ENCODE results near the gene IPP. TPM values are rescaled to one million over a fixed set of nuclear protein-coding genes. Genes with fewer than 3 reads are reported as not detected.

The IPP gene
- total and polyA plus RNA-seq, 2 of the 8 experiments (the other 6 are each of a cell fraction or from before 2014, with no cell fraction given), result 1.4 to 5.6 TPM

- no peak overlapping the region for H2AFZ ChIP-seq (ENCODE audit: low read length)
- FAIRE-seq (no peak), DNase-seq (ENCODE audit: low read depth in 1 of 2, low spot score in 2 of 2) (no peak)
- no peak overlapping the region for H3K56ac ChIP-seq (replicated peaks; ENCODE audit: insufficient read length, low read depth, low read length)
- no peak overlapping the region for H3K4ac ChIP-seq (replicated peaks; ENCODE audit: insufficient read length, low read depth, low read length)
- H3K27me3 ChIP-seq (replicated peaks in 1 of 4; ENCODE audit: control insufficient read depth in 3 of 4, extremely low read depth in 1 of 4, insufficient read depth in 3 of 4, low read length in 3 of 4), result no peaks in the 10 kb centered on the region
- no peak overlapping the region for H4K8ac ChIP-seq (ENCODE audit: extremely low read depth, insufficient read depth, low read length)
- no peak overlapping the region for H2AK5ac ChIP-seq (ENCODE audit: low read depth, low read length)
- H3K23me2 ChIP-seq (ENCODE audit: low read depth, low read length), result no peaks in the 10 kb centered on the region
- no peak overlapping the region for H3K23ac ChIP-seq (ENCODE audit: insufficient read length)
- 94% methylated on average over 3 of the region's 3 CpGs; no CpG with 5 or more reads in 1 of the 2 experiments for WGBS, 2 experiments (ENCODE audit: extremely low coverage in 1 of 2, insufficient coverage in 1 of 2, insufficient read length in 1 of 2, insufficient replicate concordance in 2 of 2, low coverage in 1 of 2, low lambda C conversion rate in 2 of 2, missing lambda C conversion rate in 1 of 2)
- no peaks in the 10 kb centered on the region for H3K4me1 ChIP-seq (replicated peaks in 1 of 4; ENCODE audit: control insufficient read depth in 3 of 4, insufficient read depth in 4 of 4, low read length in 3 of 4)
- H3K27ac ChIP-seq (ENCODE audit: low read depth, low read length), result no peak overlapping the region
- no peaks in the 10 kb centered on the region for H3K9me3 ChIP-seq (ENCODE audit: insufficient read depth in 2 of 2, low read depth in 1 of 2, low read length in 1 of 2)
- no peaks in the 10 kb centered on the region for H4K20me1 ChIP-seq (replicated peaks in 1 of 2; ENCODE audit: control insufficient read depth in 1 of 2, insufficient read depth in 2 of 2, low read length in 2 of 2)
- no peaks in the 10 kb centered on the region for H3K79me1 ChIP-seq (ENCODE audit: low read depth, low read length)
- no peak overlapping the region for H3K4me2 ChIP-seq (ENCODE audit: insufficient read depth in 1 of 2, low read depth in 2 of 2, low read length in 2 of 2)
- H2BK20ac ChIP-seq (ENCODE audit: low read length), result no peak overlapping the region
- H2BK12ac ChIP-seq (ENCODE audit: low read depth, low read length), result no peak overlapping the region
- H3K9ac ChIP-seq (replicated peaks in 1 of 4; ENCODE audit: extremely low read depth in 1 of 4, low read depth in 3 of 4, low read length in 3 of 4), result no peak overlapping the region
- no peak overlapping the region for H3K14ac ChIP-seq (ENCODE audit: insufficient read length)
- POLR2A ChIA-PET (ENCODE audit: partially characterized antibody), result interaction anchor here (0.9 kb wide), 1 partner anchor 30 kb away, joined by 3 read pairs; the partner anchor contains the start of gene GPBP1L1
- no peak overlapping the region for H3K18ac ChIP-seq (ENCODE audit: extremely low read depth, low read length)
- H3K79me2 ChIP-seq (ENCODE audit: control insufficient read depth in 1 of 2, insufficient read depth in 2 of 2, low read length in 2 of 2), result no peaks in the 10 kb centered on the region
- no peak overlapping the region for H2BK5ac ChIP-seq (ENCODE audit: low read depth, low read length)
- CTCF ChIA-PET (ENCODE audit: partially characterized antibody), result interaction anchor here (2.2 kb wide), 1 partner anchor 18 kb away, joined by 8 read pairs; no protein-coding TSS in a partner anchor
- no peak overlapping the region for H4K91ac ChIP-seq (replicated peaks; ENCODE audit: insufficient read length, low read length)
- H3K4me3 ChIP-seq (ENCODE audit: extremely low read depth in 1 of 4, insufficient read depth in 2 of 4, low read depth in 3 of 4, low read length in 4 of 4), result no peak overlapping the region
- H2BK120ac ChIP-seq (replicated peaks; ENCODE audit: low read depth, low read length), result no peak overlapping the region
- H3K36me3 ChIP-seq (ENCODE audit: control insufficient read depth in 2 of 4, insufficient read depth in 4 of 4, low read length in 3 of 4), result no peaks in the 10 kb centered on the region
- H4K5ac ChIP-seq (ENCODE audit: insufficient read length, low read depth, low read length), result no peak overlapping the region
- H2BK15ac ChIP-seq (ENCODE audit: low read length), result no peak overlapping the region
- no peak for TF ChIP-seq KDM5A (IDR thresholded peaks at IDR 0.05; ENCODE audit: low read length)
- TF ChIP-seq CHD2 (IDR thresholded peaks at IDR 0.05; ENCODE audit: low read length), result no peak
- TF ChIP-seq CHD1 (IDR thresholded peaks at IDR 0.05; ENCODE audit: low read depth, low read length), result no peak
- no peak for TF ChIP-seq SP1 (IDR thresholded peaks at IDR 0.05; ENCODE audit: low read depth, low read length)
- no peak for TF ChIP-seq POLR2AphosphoS5 (IDR thresholded peaks at IDR 0.05; ENCODE audit: low read depth, low read length)
- TF ChIP-seq SIRT6 (IDR thresholded peaks at IDR 0.05; ENCODE audit: low read length), result no peak
- TF ChIP-seq RNF2 (IDR thresholded peaks at IDR 0.05; ENCODE audit: borderline replicate concordance, low read depth, low read length, missing control alignments, poor library complexity, severe bottlenecking), result no peak
- no peak for TF ChIP-seq JUND (IDR thresholded peaks at IDR 0.05; ENCODE audit: low read length)
- no peak for TF ChIP-seq GTF2F1 (IDR thresholded peaks at IDR 0.05; ENCODE audit: borderline replicate concordance, low read depth, low read length)
- TF ChIP-seq NANOG (IDR thresholded peaks at IDR 0.05; ENCODE audit: insufficient read depth, low read depth, low read length, poor library complexity, severe bottlenecking), result no peak
- no peak for TF ChIP-seq BRCA1 (IDR thresholded peaks at IDR 0.05; ENCODE audit: low read depth, low read length)
- no peak for TF ChIP-seq KDM4A (IDR thresholded peaks at IDR 0.05; ENCODE audit: low read depth, low read length, severe bottlenecking)
- no peak for TF ChIP-seq SAP30 (IDR thresholded peaks at IDR 0.05; ENCODE audit: insufficient read depth, insufficient replicate concordance, low read length)
- no peak for TF ChIP-seq E2F6 (IDR thresholded peaks at IDR 0.05)
- no peak for TF ChIP-seq TAF1 (IDR thresholded peaks at IDR 0.05; ENCODE audit: low read depth, low read length)
These were observed 33.8 kb downstream of the IPP start for GRCh38 chr1:45716700-45717099.
